HEK293 (cell line): Measurements from ENCODE around the gene MADCAM1.

ENCODE experiments used
- GLI4 ChIP-seq: fragments of 450-650 bp; formaldehyde crosslinking; IDR thresholded peaks from 2 replicates; pipeline ENCODE4 v1.5.1; 2016; ENCODE audit warnings: missing biosample characterization, missing genetic modification characterization
- KLF10 ChIP-seq: fragments of 450-650 bp; IDR thresholded peaks from 2 replicates; pipeline ENCODE4 v1.5.1; 2018; ENCODE audit warnings: missing biosample characterization, mild to moderate bottlenecking, missing genetic modification characterization
- OSR2 ChIP-seq: fragments of 450-650 bp; formaldehyde crosslinking; IDR thresholded peaks from 2 replicates; pipeline ENCODE4 v1.5.1; 2016; ENCODE audit warnings: missing biosample characterization, missing genetic modification characterization
- WT1 ChIP-seq: fragments of 450-650 bp; formaldehyde crosslinking; IDR thresholded peaks from 2 replicates; pipeline ENCODE4 v1.5.1; 2016; ENCODE audit warnings: missing biosample characterization, missing genetic modification characterization
- ZBTB17 ChIP-seq: fragments of 450-650 bp; formaldehyde crosslinking; IDR thresholded peaks from 2 replicates; pipeline ENCODE4 v1.5.1; 2016; ENCODE audit warnings: missing biosample characterization, missing genetic modification characterization
- ZBTB20 ChIP-seq: fragments of 450-650 bp; formaldehyde crosslinking; IDR thresholded peaks from 2 replicates; pipeline ENCODE4 v1.5.1; 2016; ENCODE audit warnings: missing biosample characterization, missing genetic modification characterization
- ZBTB21 ChIP-seq: fragments of 450-650 bp; formaldehyde crosslinking; IDR thresholded peaks from 2 replicates; pipeline ENCODE4 v1.5.1; 2017; ENCODE audit warnings: missing biosample characterization, missing genetic modification characterization
- ZFP3 ChIP-seq: fragments of 450-650 bp; formaldehyde crosslinking; IDR thresholded peaks from 2 replicates; pipeline ENCODE4 v1.5.1; 2016; ENCODE audit warnings: low read depth, missing biosample characterization, missing genetic modification characterization
- ZIC2 ChIP-seq: fragments of 450-650 bp; formaldehyde crosslinking; IDR thresholded peaks from 2 replicates; pipeline ENCODE4 v1.5.1; 2016; ENCODE audit warnings: missing biosample characterization, missing genetic modification characterization
- ZNF114 ChIP-seq: fragments of 450-650 bp; formaldehyde crosslinking; IDR thresholded peaks from 2 replicates; pipeline ENCODE4 v1.5.0; 2017; ENCODE audit warnings: missing biosample characterization, missing genetic modification characterization
- ZNF174 ChIP-seq: fragments of 450-650 bp; formaldehyde crosslinking; IDR thresholded peaks from 2 replicates; pipeline ENCODE4 v1.5.0; 2017; ENCODE audit warnings: missing biosample characterization, mild to moderate bottlenecking, missing genetic modification characterization
- ZNF175 ChIP-seq: fragments of 450-650 bp; formaldehyde crosslinking; IDR thresholded peaks from 2 replicates; pipeline ENCODE4 v1.5.1; 2016; ENCODE audit warnings: missing biosample characterization, missing genetic modification characterization
- ZNF341 ChIP-seq: fragments of 450-650 bp; formaldehyde crosslinking; IDR thresholded peaks from 2 replicates; pipeline ENCODE4; 2016; ENCODE audit warnings: low read depth, missing biosample characterization, missing genetic modification characterization
- ZNF404 ChIP-seq: fragments of 450-650 bp; formaldehyde crosslinking; IDR thresholded peaks from 2 replicates; pipeline ENCODE4 v1.5.1; 2017; ENCODE audit warnings: missing biosample characterization, missing genetic modification characterization
- ZNF423 ChIP-seq: fragments of 450-650 bp; formaldehyde crosslinking; IDR thresholded peaks from 2 replicates; pipeline ENCODE4 v1.5.1; 2016; ENCODE audit warnings: missing biosample characterization, missing genetic modification characterization
- ZNF561 ChIP-seq: fragments of 450-650 bp; IDR thresholded peaks from 2 replicates; pipeline ENCODE4 v1.5.1; 2018; ENCODE audit warnings: missing biosample characterization, missing genetic modification characterization, borderline replicate concordance
- ZNF610 ChIP-seq: fragments of 450-650 bp; formaldehyde crosslinking; IDR thresholded peaks from 2 replicates; pipeline ENCODE4 v1.5.1; 2016; ENCODE audit warnings: missing biosample characterization, missing genetic modification characterization, borderline replicate concordance
- ZNF629 ChIP-seq: fragments of 450-650 bp; formaldehyde crosslinking; IDR thresholded peaks from 2 replicates; pipeline ENCODE4 v1.5.1; 2017; ENCODE audit warnings: missing biosample characterization, missing genetic modification characterization
- ZNF707 ChIP-seq: fragments of 450-650 bp; formaldehyde crosslinking; IDR thresholded peaks from 2 replicates; pipeline ENCODE4 v1.5.1; 2016; ENCODE audit warnings: missing biosample characterization, missing genetic modification characterization
- ZNF776 ChIP-seq: fragments of 450-650 bp; formaldehyde crosslinking; IDR thresholded peaks from 2 replicates; pipeline ENCODE4 v1.5.0; 2017; ENCODE audit warnings: missing biosample characterization, missing genetic modification characterization, borderline replicate concordance
- TF ChIP-seq, protein P1 (sequence below): fragments of 450-650 bp; formaldehyde crosslinking; IDR thresholded peaks from 2 replicates; pipeline ENCODE4 v1.5.1; 2017; ENCODE audit warnings: missing biosample characterization, missing genetic modification characterization
- TF ChIP-seq, protein P2 (sequence below): fragments of 450-650 bp; formaldehyde crosslinking; IDR thresholded peaks from 2 replicates; pipeline ENCODE4 v1.5.1; 2016; ENCODE audit warnings: missing biosample characterization, missing genetic modification characterization
- TF ChIP-seq, protein P3 (sequence below): fragments of 450-650 bp; formaldehyde crosslinking; IDR thresholded peaks from 2 replicates; pipeline ENCODE4 v1.5.1; 2016; ENCODE audit warnings: missing biosample characterization, missing genetic modification characterization
- TF ChIP-seq, protein P4 (sequence below): fragments of 450-650 bp; formaldehyde crosslinking; IDR thresholded peaks from 2 replicates; pipeline ENCODE4 v1.5.1; 2016; ENCODE audit warnings: missing biosample characterization, missing genetic modification characterization
- TF ChIP-seq, protein P5 (sequence below): fragments of 450-650 bp; formaldehyde crosslinking; conservative IDR thresholded peaks from 2 replicates; pipeline ENCODE4 v1.5.1; 2016; ENCODE audit warnings: low read depth, missing biosample characterization, missing genetic modification characterization

Gene MADCAM1

DNA sequence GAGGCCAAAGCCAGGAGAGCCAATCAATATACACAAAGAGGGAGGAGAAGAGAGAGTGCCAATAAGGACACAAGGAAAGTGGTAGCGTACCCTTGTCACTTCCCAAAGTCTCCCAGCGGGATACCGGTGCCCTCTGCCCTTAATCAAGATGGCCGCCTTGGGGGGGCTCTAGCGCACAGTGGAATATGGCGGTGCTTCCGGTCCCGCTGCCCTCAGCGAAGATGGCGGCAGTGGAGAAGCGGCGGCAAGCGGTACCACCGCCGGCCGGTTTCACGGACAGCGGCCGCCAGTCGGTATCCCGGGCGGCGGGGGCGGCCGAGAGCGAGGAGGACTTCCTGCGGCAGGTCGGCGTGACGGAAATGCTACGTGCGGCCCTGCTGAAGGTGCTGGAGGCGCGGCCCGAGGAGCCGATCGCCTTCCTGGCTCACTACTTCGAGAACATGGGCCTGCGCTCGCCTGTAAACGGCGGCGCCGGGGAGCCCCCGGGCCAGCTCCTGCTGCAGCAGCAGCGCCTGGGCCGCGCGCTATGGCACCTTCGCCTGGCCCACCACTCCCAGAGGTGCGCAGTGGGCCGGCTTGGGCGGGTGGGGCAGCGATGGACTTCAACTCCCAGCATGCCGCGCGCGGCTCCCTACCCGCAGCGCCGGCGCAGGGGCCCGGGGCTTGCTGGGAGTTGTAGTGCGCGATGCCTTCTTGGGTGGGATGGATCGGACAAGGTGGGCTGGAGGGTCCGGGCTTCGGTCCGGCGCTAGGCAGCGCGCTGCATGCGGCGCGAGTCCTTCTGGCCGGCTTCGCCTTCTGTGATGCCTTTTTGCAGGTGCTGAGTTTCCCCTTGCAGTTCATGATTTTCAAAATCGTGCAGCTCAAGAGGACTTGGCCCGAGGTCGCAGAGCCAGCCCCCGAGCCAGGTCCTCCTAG lies 11.3 kb downstream of the MADCAM1 start, which contains the start of gene TPGS1 (continued):
- TF ChIP-seq KLF10 (tag by site-specific recombination) (no peak), ZBTB17 (tag by site-specific recombination) (peak; percentile 99), ZNF423 (tag by site-specific recombination) (no peak), ZNF610 (tag by site-specific recombination) (0 out of 2 replicates have a peak, but pooled peaks have one; percentile 44), ZFP3 (tag by site-specific recombination) (no peak), ZNF404 (no peak), ZNF561 (tag by site-specific recombination) (0 out of 2 replicates have a peak, but pooled peaks have one; percentile 18), ZNF175 (tag by site-specific recombination) (no peak), OSR2 (no peak; the same call in 1 of the 2 replicates), ZBTB21 (tag by site-specific recombination) (peak; percentile 10; the same call in 1 of the 2 replicates), WT1 (tag by site-specific recombination) (no peak), ZNF629 (peak; percentile 71), ZNF174 (tag by site-specific recombination) (no peak), ZNF341 (tag by site-specific recombination) (no peak), ZNF776 (tag by site-specific recombination) (no peak), GLI4 (tag by site-specific recombination) (no peak), ZIC2 (tag by site-specific recombination) (0 out of 2 replicates have a peak, but pooled peaks have one; percentile 34), ZNF114 (no peak), ZBTB20 (tag by site-specific recombination) (peak; percentile 33; the same call in 1 of the 2 replicates), ZNF707 (tag by site-specific recombination) (no peak)
- TF ChIP-seq, protein P1, sequence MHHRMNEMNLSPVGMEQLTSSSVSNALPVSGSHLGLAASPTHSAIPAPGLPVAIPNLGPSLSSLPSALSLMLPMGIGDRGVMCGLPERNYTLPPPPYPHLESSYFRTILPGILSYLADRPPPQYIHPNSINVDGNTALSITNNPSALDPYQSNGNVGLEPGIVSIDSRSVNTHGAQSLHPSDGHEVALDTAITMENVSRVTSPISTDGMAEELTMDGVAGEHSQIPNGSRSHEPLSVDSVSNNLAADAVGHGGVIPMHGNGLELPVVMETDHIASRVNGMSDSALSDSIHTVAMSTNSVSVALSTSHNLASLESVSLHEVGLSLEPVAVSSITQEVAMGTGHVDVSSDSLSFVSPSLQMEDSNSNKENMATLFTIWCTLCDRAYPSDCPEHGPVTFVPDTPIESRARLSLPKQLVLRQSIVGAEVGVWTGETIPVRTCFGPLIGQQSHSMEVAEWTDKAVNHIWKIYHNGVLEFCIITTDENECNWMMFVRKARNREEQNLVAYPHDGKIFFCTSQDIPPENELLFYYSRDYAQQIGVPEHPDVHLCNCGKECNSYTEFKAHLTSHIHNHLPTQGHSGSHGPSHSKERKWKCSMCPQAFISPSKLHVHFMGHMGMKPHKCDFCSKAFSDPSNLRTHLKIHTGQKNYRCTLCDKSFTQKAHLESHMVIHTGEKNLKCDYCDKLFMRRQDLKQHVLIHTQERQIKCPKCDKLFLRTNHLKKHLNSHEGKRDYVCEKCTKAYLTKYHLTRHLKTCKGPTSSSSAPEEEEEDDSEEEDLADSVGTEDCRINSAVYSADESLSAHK (tag by site-specific recombination) = no peak
- TF ChIP-seq, protein P2, sequence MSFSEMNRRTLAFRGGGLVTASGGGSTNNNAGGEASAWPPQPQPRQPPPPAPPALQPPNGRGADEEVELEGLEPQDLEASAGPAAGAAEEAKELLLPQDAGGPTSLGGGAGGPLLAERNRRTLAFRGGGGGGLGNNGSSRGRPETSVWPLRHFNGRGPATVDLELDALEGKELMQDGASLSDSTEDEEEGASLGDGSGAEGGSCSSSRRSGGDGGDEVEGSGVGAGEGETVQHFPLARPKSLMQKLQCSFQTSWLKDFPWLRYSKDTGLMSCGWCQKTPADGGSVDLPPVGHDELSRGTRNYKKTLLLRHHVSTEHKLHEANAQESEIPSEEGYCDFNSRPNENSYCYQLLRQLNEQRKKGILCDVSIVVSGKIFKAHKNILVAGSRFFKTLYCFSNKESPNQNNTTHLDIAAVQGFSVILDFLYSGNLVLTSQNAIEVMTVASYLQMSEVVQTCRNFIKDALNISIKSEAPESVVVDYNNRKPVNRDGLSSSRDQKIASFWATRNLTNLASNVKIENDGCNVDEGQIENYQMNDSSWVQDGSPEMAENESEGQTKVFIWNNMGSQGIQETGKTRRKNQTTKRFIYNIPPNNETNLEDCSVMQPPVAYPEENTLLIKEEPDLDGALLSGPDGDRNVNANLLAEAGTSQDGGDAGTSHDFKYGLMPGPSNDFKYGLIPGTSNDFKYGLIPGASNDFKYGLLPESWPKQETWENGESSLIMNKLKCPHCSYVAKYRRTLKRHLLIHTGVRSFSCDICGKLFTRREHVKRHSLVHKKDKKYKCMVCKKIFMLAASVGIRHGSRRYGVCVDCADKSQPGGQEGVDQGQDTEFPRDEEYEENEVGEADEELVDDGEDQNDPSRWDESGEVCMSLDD (tag by site-specific recombination) = peak; percentile 37; the same call in 1 of the 2 replicates
- TF ChIP-seq, protein P3, sequence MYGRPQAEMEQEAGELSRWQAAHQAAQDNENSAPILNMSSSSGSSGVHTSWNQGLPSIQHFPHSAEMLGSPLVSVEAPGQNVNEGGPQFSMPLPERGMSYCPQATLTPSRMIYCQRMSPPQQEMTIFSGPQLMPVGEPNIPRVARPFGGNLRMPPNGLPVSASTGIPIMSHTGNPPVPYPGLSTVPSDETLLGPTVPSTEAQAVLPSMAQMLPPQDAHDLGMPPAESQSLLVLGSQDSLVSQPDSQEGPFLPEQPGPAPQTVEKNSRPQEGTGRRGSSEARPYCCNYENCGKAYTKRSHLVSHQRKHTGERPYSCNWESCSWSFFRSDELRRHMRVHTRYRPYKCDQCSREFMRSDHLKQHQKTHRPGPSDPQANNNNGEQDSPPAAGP (tag by site-specific recombination) = no peak; the same call in 1 of the 2 replicates
- TF ChIP-seq, protein P4, sequence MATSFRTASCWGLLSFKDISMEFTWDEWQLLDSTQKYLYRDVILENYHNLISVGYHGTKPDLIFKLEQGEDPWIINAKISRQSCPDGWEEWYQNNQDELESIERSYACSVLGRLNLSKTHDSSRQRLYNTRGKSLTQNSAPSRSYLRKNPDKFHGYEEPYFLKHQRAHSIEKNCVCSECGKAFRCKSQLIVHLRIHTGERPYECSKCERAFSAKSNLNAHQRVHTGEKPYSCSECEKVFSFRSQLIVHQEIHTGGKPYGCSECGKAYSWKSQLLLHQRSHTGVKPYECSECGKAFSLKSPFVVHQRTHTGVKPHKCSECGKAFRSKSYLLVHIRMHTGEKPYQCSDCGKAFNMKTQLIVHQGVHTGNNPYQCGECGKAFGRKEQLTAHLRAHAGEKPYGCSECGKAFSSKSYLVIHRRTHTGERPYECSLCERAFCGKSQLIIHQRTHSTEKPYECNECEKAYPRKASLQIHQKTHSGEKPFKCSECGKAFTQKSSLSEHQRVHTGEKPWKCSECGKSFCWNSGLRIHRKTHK (tag by site-specific recombination) = no peak
- TF ChIP-seq, protein P5, sequence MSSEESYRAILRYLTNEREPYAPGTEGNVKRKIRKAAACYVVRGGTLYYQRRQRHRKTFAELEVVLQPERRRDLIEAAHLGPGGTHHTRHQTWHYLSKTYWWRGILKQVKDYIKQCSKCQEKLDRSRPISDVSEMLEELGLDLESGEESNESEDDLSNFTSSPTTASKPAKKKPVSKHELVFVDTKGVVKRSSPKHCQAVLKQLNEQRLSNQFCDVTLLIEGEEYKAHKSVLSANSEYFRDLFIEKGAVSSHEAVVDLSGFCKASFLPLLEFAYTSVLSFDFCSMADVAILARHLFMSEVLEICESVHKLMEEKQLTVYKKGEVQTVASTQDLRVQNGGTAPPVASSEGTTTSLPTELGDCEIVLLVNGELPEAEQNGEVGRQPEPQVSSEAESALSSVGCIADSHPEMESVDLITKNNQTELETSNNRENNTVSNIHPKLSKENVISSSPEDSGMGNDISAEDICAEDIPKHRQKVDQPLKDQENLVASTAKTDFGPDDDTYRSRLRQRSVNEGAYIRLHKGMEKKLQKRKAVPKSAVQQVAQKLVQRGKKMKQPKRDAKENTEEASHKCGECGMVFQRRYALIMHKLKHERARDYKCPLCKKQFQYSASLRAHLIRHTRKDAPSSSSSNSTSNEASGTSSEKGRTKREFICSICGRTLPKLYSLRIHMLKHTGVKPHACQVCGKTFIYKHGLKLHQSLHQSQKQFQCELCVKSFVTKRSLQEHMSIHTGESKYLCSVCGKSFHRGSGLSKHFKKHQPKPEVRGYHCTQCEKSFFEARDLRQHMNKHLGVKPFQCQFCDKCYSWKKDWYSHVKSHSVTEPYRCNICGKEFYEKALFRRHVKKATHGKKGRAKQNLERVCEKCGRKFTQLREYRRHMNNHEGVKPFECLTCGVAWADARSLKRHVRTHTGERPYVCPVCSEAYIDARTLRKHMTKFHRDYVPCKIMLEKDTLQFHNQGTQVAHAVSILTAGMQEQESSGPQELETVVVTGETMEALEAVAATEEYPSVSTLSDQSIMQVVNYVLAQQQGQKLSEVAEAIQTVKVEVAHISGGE = peak; percentile 92
